Stimulated activated naive CD8-positive, alpha-beta T cell treated with anti-CD3 and anti-CD28 coated beads, Interleukin-15, Interleukin-2, amounts not matched to agents 100 ng/mL and 50 ng/mL, for 24 hours (primary cell): ENCODE results near the gene COG4.

ENCODE experiments used
- H3K27ac Mint-ChIP-seq: one replicate; pipeline ENCODE4 v1.8.0; 2021; ENCODE audit warnings: mild to moderate bottlenecking, mixed read lengths
- H3K27me3 Mint-ChIP-seq: one replicate; pipeline ENCODE4 v1.8.0; 2021; ENCODE audit warnings: mixed read lengths
- H3K36me3 Mint-ChIP-seq: one replicate; pipeline ENCODE4 v1.8.0; 2021; ENCODE audit warnings: low read depth, mixed read lengths
- H3K4me1 Mint-ChIP-seq: one replicate; pipeline ENCODE4 v1.8.0; 2021; ENCODE audit warnings: low read depth, mixed read lengths
- H3K4me3 Mint-ChIP-seq: one replicate; pipeline ENCODE4 v1.8.0; 2021; ENCODE audit warnings: mild to moderate bottlenecking, mixed read lengths
- H3K9me3 Mint-ChIP-seq: one replicate; pipeline ENCODE4 v1.8.0; 2021; ENCODE audit warnings: mixed read lengths

The COG4 gene

GRCh38 chr16:70510216-70510615 lies 13.1 kb downstream of the COG4 start:
- no peak overlapping the region for H3K27ac Mint-ChIP-seq

GRCh38 chr16:70508752-70509151 lies 14.6 kb downstream of the COG4 start:
- no peak overlapping the region for H3K4me3 Mint-ChIP-seq
- peak overlapping the region; percentile 39 for H3K27ac Mint-ChIP-seq
- H3K36me3 Mint-ChIP-seq = peaks cover 34% of the 10 kb centered on the region
- H3K4me1 Mint-ChIP-seq = peaks cover 8% of the 10 kb centered on the region
- H3K27me3 Mint-ChIP-seq = no peaks in the 10 kb centered on the region
- no peaks in the 10 kb centered on the region for H3K9me3 Mint-ChIP-seq

More at GRCh38 chr16:70510216-70510615, 13.1 kb downstream of the COG4 start:
- peaks cover 35% of the 10 kb centered on the region for H3K36me3 Mint-ChIP-seq
- H3K4me1 Mint-ChIP-seq = peaks cover 8% of the 10 kb centered on the region
- H3K9me3 Mint-ChIP-seq = no peaks in the 10 kb centered on the region
- H3K4me3 Mint-ChIP-seq = no peak overlapping the region
- no peaks in the 10 kb centered on the region for H3K27me3 Mint-ChIP-seq

GRCh38 chr16:70496513-70496912 lies 26.8 kb downstream of the COG4 start:
- H3K4me1 Mint-ChIP-seq = peaks cover 17% of the 10 kb centered on the region
- H3K36me3 Mint-ChIP-seq = peaks cover 49% of the 10 kb centered on the region
- H3K4me3 Mint-ChIP-seq = no peak overlapping the region
- H3K9me3 Mint-ChIP-seq = no peaks in the 10 kb centered on the region
- H3K27me3 Mint-ChIP-seq = no peaks in the 10 kb centered on the region
- H3K27ac Mint-ChIP-seq = peak overlapping the region; percentile 16

GRCh38 chr16:70495425-70496182 lies 27.8 kb downstream of the COG4 start:
- Mint-ChIP-seq H3K36me3 (peaks cover 43% of the 10 kb centered on the region), H3K27ac (no peak overlapping the region), H3K4me3 (no peak overlapping the region), H3K4me1 (peaks cover 17% of the 10 kb centered on the region), H3K9me3 (no peaks in the 10 kb centered on the region), H3K27me3 (no peaks in the 10 kb centered on the region)

- Mint-ChIP-seq H3K27ac (peak overlapping the region; percentile 17), H3K27me3 (no peaks in the 10 kb centered on the region), H3K4me3 (no peak overlapping the region), H3K36me3 (peaks cover 43% of the 10 kb centered on the region), H3K4me1 (peaks cover 17% of the 10 kb centered on the region), H3K9me3 (no peaks in the 10 kb centered on the region)
Observed at GRCh38 chr16:70494777-70495176, 28.6 kb downstream of the COG4 start.

- no peaks in the 10 kb centered on the region for H3K27me3 Mint-ChIP-seq
- peaks cover 17% of the 10 kb centered on the region for H3K4me1 Mint-ChIP-seq
- H3K4me3 Mint-ChIP-seq = no peak overlapping the region
- H3K36me3 Mint-ChIP-seq = peaks cover 43% of the 10 kb centered on the region
- no peaks in the 10 kb centered on the region for H3K9me3 Mint-ChIP-seq
- peak overlapping the region; percentile 17 for H3K27ac Mint-ChIP-seq
Observed at GRCh38 chr16:70494202-70494770, 29.1 kb downstream of the COG4 start.

- H3K9me3 Mint-ChIP-seq = no peaks in the 10 kb centered on the region
- H3K27ac Mint-ChIP-seq = peak overlapping the region; percentile 57
- peaks cover 17% of the 10 kb centered on the region for H3K4me1 Mint-ChIP-seq
- H3K27me3 Mint-ChIP-seq = no peaks in the 10 kb centered on the region
- H3K4me3 Mint-ChIP-seq = no peak overlapping the region
- H3K36me3 Mint-ChIP-seq = peaks cover 43% of the 10 kb centered on the region
Observed at GRCh38 chr16:70493802-70494201, 29.6 kb downstream of the COG4 start.

- Mint-ChIP-seq H3K27me3 (no peaks in the 10 kb centered on the region), H3K9me3 (no peaks in the 10 kb centered on the region), H3K36me3 (peaks cover 33% of the 10 kb centered on the region), H3K27ac (no peak overlapping the region), H3K4me3 (no peak overlapping the region), H3K4me1 (peaks cover 17% of the 10 kb centered on the region)
Observed at GRCh38 chr16:70490261-70490660, 33.1 kb downstream of the COG4 start.

GRCh38 chr16:70484867-70485266 lies 38.5 kb downstream of the COG4 start:
- H3K9me3 Mint-ChIP-seq = no peaks in the 10 kb centered on the region
- H3K4me1 Mint-ChIP-seq = no peaks in the 10 kb centered on the region
- H3K4me3 Mint-ChIP-seq = no peak overlapping the region
- no peaks in the 10 kb centered on the region for H3K27me3 Mint-ChIP-seq
- H3K27ac Mint-ChIP-seq = no peak overlapping the region
- peaks cover 6% of the 10 kb centered on the region for H3K36me3 Mint-ChIP-seq

- H3K36me3 Mint-ChIP-seq = peaks cover 6% of the 10 kb centered on the region
- no peaks in the 10 kb centered on the region for H3K4me1 Mint-ChIP-seq
- H3K27ac Mint-ChIP-seq = no peak overlapping the region
- no peak overlapping the region for H3K4me3 Mint-ChIP-seq
- H3K27me3 Mint-ChIP-seq = no peaks in the 10 kb centered on the region
- no peaks in the 10 kb centered on the region for H3K9me3 Mint-ChIP-seq
Observed at GRCh38 chr16:70483426-70483825, 39.9 kb downstream of the COG4 start.

- Mint-ChIP-seq H3K36me3 (peaks cover 6% of the 10 kb centered on the region), H3K4me1 (peaks cover 5% of the 10 kb centered on the region), H3K27ac (no peak overlapping the region), H3K9me3 (no peaks in the 10 kb centered on the region), H3K4me3 (no peak overlapping the region), H3K27me3 (no peaks in the 10 kb centered on the region)
Observed at GRCh38 chr16:70482624-70483023, 40.7 kb downstream of the COG4 start.

- Mint-ChIP-seq H3K27ac (peak overlapping the region; percentile 4), H3K9me3 (no peaks in the 10 kb centered on the region), H3K4me3 (no peak overlapping the region), H3K4me1 (peaks cover 11% of the 10 kb centered on the region), H3K27me3 (no peaks in the 10 kb centered on the region), H3K36me3 (peaks cover 6% of the 10 kb centered on the region)
Observed at GRCh38 chr16:70481929-70482536, 41.3 kb downstream of the COG4 start.

GRCh38 chr16:70480127-70481105 lies 42.9 kb downstream of the COG4 start:
- Mint-ChIP-seq H3K4me1 (peaks cover 25% of the 10 kb centered on the region), H3K27me3 (no peaks in the 10 kb centered on the region), H3K36me3 (no peaks in the 10 kb centered on the region), H3K9me3 (no peaks in the 10 kb centered on the region), H3K27ac (no peak overlapping the region), H3K4me3 (no peak overlapping the region)

GRCh38 chr16:70478912-70479341 lies 44.4 kb downstream of the COG4 start:
- no peak overlapping the region for H3K27ac Mint-ChIP-seq
- H3K36me3 Mint-ChIP-seq = no peaks in the 10 kb centered on the region
- no peaks in the 10 kb centered on the region for H3K27me3 Mint-ChIP-seq
- no peak overlapping the region for H3K4me3 Mint-ChIP-seq
- no peaks in the 10 kb centered on the region for H3K9me3 Mint-ChIP-seq
- H3K4me1 Mint-ChIP-seq = peaks cover 26% of the 10 kb centered on the region
